Endothelial cell of umbilical vein (primary cell): ENCODE measurements around the gene SELENOO. TPM values are rescaled to one million over a fixed set of nuclear protein-coding genes. Genes with fewer than 3 reads are reported as not detected.

ENCODE experiments used
- BruUV-seq: library from RNA; stranded (reverse); fragments of 400-500 nt; replicated peaks from 2 replicates; lab custom pipeline; 2021; lab: Mats Ljungman, UMichigan
- CTCF ChIA-PET: fragments of 300-600, 350-600 bp; sonication (Branson Sonifier 250); formaldehyde crosslinking; loops from one replicate; lab custom pipeline; 2021; ENCODE audit warnings: antibody characterized with exemption, inconsistent platforms; lab: Charles Lee
- POLR2A ChIA-PET: fragments of 300-600, 350-600 bp; sonication (Branson Sonifier 250); formaldehyde crosslinking; loops from one replicate; lab custom pipeline; 2021; ENCODE audit warnings: antibody characterized with exemption, inconsistent platforms; lab: Charles Lee
- DNase-seq: peaks from one replicate; pipeline ENCODE4 v3.0.0-alpha.2; 2011; ENCODE audit warnings: low read depth, low spot score
- FAIRE-seq: peaks from 2 replicates; lab custom pipeline; 2011; peaks lifted over from hg19 to GRCh38; lab: Jason Lieb, UNC
- H2AFZ ChIP-seq: 2 replicates; pipeline ENCODE4 v1.6.0; 2012; ENCODE audit warnings: low read depth, low read length, control low read depth, inconsistent platforms
- H3K27ac ChIP-seq: 2 replicates; pipeline ENCODE4 v1.5.1; 2011; ENCODE audit warnings: low read depth, mild to moderate bottlenecking, control low read depth, low read length, moderate library complexity; ENCODE audit not compliant: insufficient read depth
- H3K27me3 ChIP-seq, 2 experiments: 2 replicates each; pipeline versions ENCODE4 v1.6.0 to v1.6.1; 2011; ENCODE audit warnings: low read length in 2 of 2, mixed read lengths in 1 of 2; ENCODE audit not compliant: control insufficient read depth in 2 of 2, insufficient read depth in 2 of 2
- H3K36me3 ChIP-seq, 2 experiments: 2 replicates in 1 of 2; 3 replicates in 1 of 2; pipeline ENCODE4 v1.5.1; 2011; ENCODE audit warnings: low read length in 2 of 2, mild to moderate bottlenecking in 1 of 2, moderate library complexity in 1 of 2; ENCODE audit not compliant: control insufficient read depth in 2 of 2, insufficient read depth in 2 of 2; ENCODE audit errors: extremely low read depth in 1 of 2
- H3K4me1 ChIP-seq: 3 replicates; pipeline ENCODE4 v1.5.1; 2011; ENCODE audit warnings: mild to moderate bottlenecking, low read length; ENCODE audit not compliant: control insufficient read depth, insufficient read depth; ENCODE audit errors: extremely low read depth
- H3K4me2 ChIP-seq: 2 replicates; pipeline ENCODE4 v1.6.1; 2011; ENCODE audit warnings: low read length, control low read depth, mixed read lengths; ENCODE audit not compliant: insufficient read depth
- H3K4me3 ChIP-seq, 3 experiments: fragments of 200-600 bp in 1 of 3; sonication (generic), shearing (Covaris generic) in 1 of 3; replicated peaks in 1 of 3; 2 replicates each; pipeline ENCODE4 v1.5.1; 2011 to 2016; ENCODE audit warnings: control low read depth in 3 of 3, low read length in 3 of 3, mild to moderate bottlenecking in 2 of 3, inconsistent platforms in 1 of 3, low read depth in 1 of 3, moderate library complexity in 1 of 3; ENCODE audit not compliant: insufficient read depth in 1 of 3
- H3K79me2 ChIP-seq: 2 replicates; pipeline ENCODE4 v1.6.0; 2012; ENCODE audit warnings: low read length, inconsistent platforms; ENCODE audit not compliant: control insufficient read depth, insufficient read depth
- H3K9ac ChIP-seq: replicated peaks from 2 replicates; pipeline ENCODE3; 2011; ENCODE audit warnings: low read length, control low read depth; ENCODE audit not compliant: insufficient read depth; ENCODE audit errors: extremely low read depth
- H3K9me1 ChIP-seq: replicated peaks from 3 replicates; pipeline ENCODE4 v1.6.0; 2011; ENCODE audit warnings: mild to moderate bottlenecking, low read length; ENCODE audit not compliant: control insufficient read depth, insufficient read depth; ENCODE audit errors: extremely low read depth
- H3K9me3 ChIP-seq: replicated peaks from 2 replicates; pipeline ENCODE4 v1.5.1; 2012; ENCODE audit warnings: low read length, inconsistent platforms; ENCODE audit not compliant: control insufficient read depth, insufficient read depth
- H4K20me1 ChIP-seq: replicated peaks from 2 replicates; pipeline ENCODE3; 2011; ENCODE audit warnings: mild to moderate bottlenecking, low read length; ENCODE audit not compliant: control insufficient read depth, insufficient read depth; ENCODE audit errors: extremely low read depth
- EZH2 ChIP-seq: IDR thresholded peaks from 2 replicates; pipeline ENCODE4 v1.6.1; 2012; ENCODE audit warnings: borderline replicate concordance, low read depth, mild to moderate bottlenecking, moderate library complexity, low read length, inconsistent platforms; ENCODE audit not compliant: severe bottlenecking
- FOS ChIP-seq: IDR thresholded peaks from 2 replicates; pipeline ENCODE4 v1.6.1; 2011; ENCODE audit warnings: mild to moderate bottlenecking, low read length, moderate library complexity, borderline replicate concordance; ENCODE audit not compliant: insufficient read depth
- JUN ChIP-seq: IDR thresholded peaks from 2 replicates; pipeline ENCODE4 v1.6.1; 2011; ENCODE audit warnings: borderline replicate concordance, low read depth; ENCODE audit not compliant: insufficient read length, insufficient read depth
- MYC ChIP-seq: IDR thresholded peaks from one replicate; pipeline ENCODE4 v1.6.1; 2011; ENCODE audit warnings: mild to moderate bottlenecking, low read depth, low read length
- POLR2A ChIP-seq: IDR thresholded peaks from 2 replicates; pipeline ENCODE4 v1.6.1; 2012; ENCODE audit warnings: low read depth, mild to moderate bottlenecking, control low read depth, low read length
- dilution Hi-C: fragments of 300-500 bp; cut with MboI; formaldehyde crosslinking; loops from one replicate; pipeline ENCODE4 v1.15.0; 2019; ENCODE audit warnings: low sequenced_read_pairs; ENCODE audit not compliant: extremely low pct_ligation_motif_present
- intact Hi-C: fragments of 100-400 bp; cut with micrococcal nuclease; formaldehyde crosslinking; loops from one replicate; pipeline ENCODE4 v1.10.0; 2022
- polyA plus RNA-seq, 4 experiments: library from polyadenylated mRNA; depleted of rRNA in 3 of 4; stranded (reverse) in 3 of 4; unstranded in 1 of 4; fragments of >200 nt; gene quantifications; 2 replicates each; pipeline versions ENCODE4 v1.2.1 to v1.2.3, GENCODE V29; 2011 to 2012; ENCODE audit warnings: missing spikeins in 1 of 4
- total RNA-seq: library from RNA; stranded (reverse); gene quantifications from 2 replicates; pipeline ENCODE4 v1.2.3, GENCODE V29; 2021
- TF ChIP-seq, protein P1 (sequence below), 2 donors: IDR thresholded peaks; 1 replicate in 1 of 2; 2 replicates in 1 of 2; pipeline ENCODE4 v1.5.1; 2011; ENCODE audit warnings: low read length in 2 of 2, mild to moderate bottlenecking in 2 of 2, moderate library complexity in 2 of 2, control low read depth in 1 of 2, inconsistent platforms in 1 of 2, low read depth in 1 of 2; ENCODE audit not compliant: insufficient read depth in 1 of 2; ENCODE audit errors: extremely low read depth in 1 of 2

The SELENOO gene
- total and polyA plus RNA-seq, 2 donors (not counting 3 experiments of a cell fraction or from before 2014, with no cell fraction given), result 24.1 to 37.5 TPM

DNA sequence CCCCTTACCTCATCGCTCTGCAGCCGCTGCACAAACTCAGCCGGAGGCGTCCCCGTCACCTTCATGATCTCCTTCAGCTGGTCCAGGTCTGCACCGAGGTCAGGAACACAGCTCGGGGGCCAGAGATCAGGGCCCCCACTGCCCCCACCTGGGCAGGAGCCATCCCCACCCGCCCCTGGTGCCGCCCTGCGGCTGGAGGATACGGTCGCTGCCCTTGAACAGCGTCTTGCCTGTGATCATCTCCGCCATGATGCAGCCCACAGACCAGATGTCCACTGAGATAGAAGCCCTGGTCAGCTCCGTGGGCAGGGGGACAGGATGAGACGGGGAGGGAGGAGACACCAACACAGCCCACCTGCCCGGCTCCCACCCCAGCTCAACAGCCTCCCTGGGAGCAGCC, 54.8 kb downstream of the SELENOO start:
- no peak overlapping the region for H3K4me3 ChIP-seq
- no peaks in the 10 kb centered on the region for H3K27me3 ChIP-seq
- intact Hi-C loops, result no loop called here
- H3K9me3 ChIP-seq, result no peaks in the 10 kb centered on the region
- H3K36me3 ChIP-seq, result peaks cover 0 to 36% of the 10 kb centered on the region in 2 experiments
- BruUV-seq, result no TSS peak
- no peak for DNase-seq
- no peak overlapping the region for H2AFZ ChIP-seq
- H4K20me1 ChIP-seq, result no peaks in the 10 kb centered on the region
- no peak for FAIRE-seq
- CTCF ChIA-PET, result interaction anchor here (1.4 kb wide), 2 partner anchors 12 to 86 kb away, joined by 3 to 6 read pairs; no protein-coding TSS in a partner anchor
- H3K9me1 ChIP-seq, result no peaks in the 10 kb centered on the region
- no peak overlapping the region for H3K27ac ChIP-seq
- POLR2A ChIA-PET, result no interaction called here
- H3K4me1 ChIP-seq, result peaks cover 11% of the 10 kb centered on the region
- dilution Hi-C loops, result no loop called here
- TF ChIP-seq EZH2, result no peak
- no peak for TF ChIP-seq POLR2A
- TF ChIP-seq FOS, result no peak
- TF ChIP-seq MYC, result no peak
- TF ChIP-seq, protein P1, sequence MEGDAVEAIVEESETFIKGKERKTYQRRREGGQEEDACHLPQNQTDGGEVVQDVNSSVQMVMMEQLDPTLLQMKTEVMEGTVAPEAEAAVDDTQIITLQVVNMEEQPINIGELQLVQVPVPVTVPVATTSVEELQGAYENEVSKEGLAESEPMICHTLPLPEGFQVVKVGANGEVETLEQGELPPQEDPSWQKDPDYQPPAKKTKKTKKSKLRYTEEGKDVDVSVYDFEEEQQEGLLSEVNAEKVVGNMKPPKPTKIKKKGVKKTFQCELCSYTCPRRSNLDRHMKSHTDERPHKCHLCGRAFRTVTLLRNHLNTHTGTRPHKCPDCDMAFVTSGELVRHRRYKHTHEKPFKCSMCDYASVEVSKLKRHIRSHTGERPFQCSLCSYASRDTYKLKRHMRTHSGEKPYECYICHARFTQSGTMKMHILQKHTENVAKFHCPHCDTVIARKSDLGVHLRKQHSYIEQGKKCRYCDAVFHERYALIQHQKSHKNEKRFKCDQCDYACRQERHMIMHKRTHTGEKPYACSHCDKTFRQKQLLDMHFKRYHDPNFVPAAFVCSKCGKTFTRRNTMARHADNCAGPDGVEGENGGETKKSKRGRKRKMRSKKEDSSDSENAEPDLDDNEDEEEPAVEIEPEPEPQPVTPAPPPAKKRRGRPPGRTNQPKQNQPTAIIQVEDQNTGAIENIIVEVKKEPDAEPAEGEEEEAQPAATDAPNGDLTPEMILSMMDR (IDR thresholded peaks at IDR 0.05; ENCODE audit: extremely low read depth in 1 of 2, insufficient read depth in 1 of 2, low read depth in 1 of 2, low read length in 2 of 2), result no peak
- TF ChIP-seq JUN, result no peak
- peaks cover 19% of the 10 kb centered on the region for H3K79me2 ChIP-seq
- no peak overlapping the region for H3K4me2 ChIP-seq
- no peak overlapping the region for H3K9ac ChIP-seq
